ENCODE data around the gene SFT2D3.

The SFT2D3 gene

DNA sequence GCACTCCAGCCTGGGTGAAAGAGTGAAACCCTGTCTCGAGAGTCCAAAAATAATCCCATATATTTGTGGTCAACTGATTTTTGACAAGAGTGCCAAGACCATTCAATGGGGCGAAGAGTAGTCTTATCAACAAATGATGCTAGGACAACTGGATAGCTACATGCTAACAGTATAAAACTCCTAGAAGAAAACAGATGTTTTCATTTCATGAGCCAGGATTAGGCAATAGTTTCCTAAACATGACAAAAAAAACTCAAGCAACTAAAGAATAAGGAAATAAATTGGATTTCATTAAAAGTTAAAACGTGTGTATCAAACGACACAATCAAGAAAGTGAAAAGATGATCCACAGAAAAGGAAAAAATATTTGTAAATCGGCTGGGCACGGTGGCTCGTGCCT, 32.2 kb upstream of the SFT2D3 start:
- H3K36me3 ChIP-seq (ENCODE audit: insufficient read depth, low read length), result peaks cover 24% of the 10 kb centered on the region

GRCh38 chr2:127670055-127670956, 31.0 kb upstream of the SFT2D3 start:
- peak overlapping the region in 1 of 2 donors; percentile 95 for H3K4me3 ChIP-seq (ENCODE audit: low read depth in 1 of 2, low read length in 2 of 2)

More for the DNA sequence above, 32.2 kb upstream of the SFT2D3 start:
- H3K9me3 ChIP-seq (ENCODE audit: low read length), result no peaks in the 10 kb centered on the region
- peaks cover 52% of the 10 kb centered on the region for H3K4me1 ChIP-seq (ENCODE audit: insufficient read depth, low read length)
- no peak overlapping the region for H3K4me3 ChIP-seq (ENCODE audit: low read depth in 1 of 2, low read length in 2 of 2)
- no peak overlapping the region for H3K9ac ChIP-seq (ENCODE audit: low read length)
- H3K27ac ChIP-seq (ENCODE audit: low read depth, low read length), result peak overlapping the region; percentile 42
- no peaks in the 10 kb centered on the region for H3K27me3 ChIP-seq (ENCODE audit: control insufficient read depth in 1 of 2, insufficient read depth in 2 of 2, low read length in 2 of 2)

GRCh38 chr2:127670957-127671290, 30.4 kb upstream of the SFT2D3 start:
- H3K9ac ChIP-seq (ENCODE audit: low read length), result no peak overlapping the region
- no peaks in the 10 kb centered on the region for H3K9me3 ChIP-seq (ENCODE audit: low read length)
- peaks cover 47% of the 10 kb centered on the region for H3K4me1 ChIP-seq (ENCODE audit: insufficient read depth, low read length)
- peak overlapping the region; percentile 94 for H3K27ac ChIP-seq (ENCODE audit: low read depth, low read length)
- H3K4me3 ChIP-seq (ENCODE audit: low read depth in 1 of 2, low read length in 2 of 2), result peak overlapping the region; percentile 34 to 95
- no peaks in the 10 kb centered on the region for H3K27me3 ChIP-seq (ENCODE audit: control insufficient read depth in 1 of 2, insufficient read depth in 2 of 2, low read length in 2 of 2)
- peaks cover 24% of the 10 kb centered on the region for H3K36me3 ChIP-seq (ENCODE audit: insufficient read depth, low read length)

More at GRCh38 chr2:127670055-127670956, 31.0 kb upstream of the SFT2D3 start:
- H3K4me1 ChIP-seq (ENCODE audit: insufficient read depth, low read length), result peaks cover 50% of the 10 kb centered on the region
- no peak overlapping the region for H3K9ac ChIP-seq (ENCODE audit: low read length)
- no peaks in the 10 kb centered on the region for H3K27me3 ChIP-seq (ENCODE audit: control insufficient read depth in 1 of 2, insufficient read depth in 2 of 2, low read length in 2 of 2)
- H3K9me3 ChIP-seq (ENCODE audit: low read length), result no peaks in the 10 kb centered on the region
- H3K27ac ChIP-seq (ENCODE audit: low read depth, low read length), result peak overlapping the region; percentile 94
- peaks cover 24% of the 10 kb centered on the region for H3K36me3 ChIP-seq (ENCODE audit: insufficient read depth, low read length)

DNA sequence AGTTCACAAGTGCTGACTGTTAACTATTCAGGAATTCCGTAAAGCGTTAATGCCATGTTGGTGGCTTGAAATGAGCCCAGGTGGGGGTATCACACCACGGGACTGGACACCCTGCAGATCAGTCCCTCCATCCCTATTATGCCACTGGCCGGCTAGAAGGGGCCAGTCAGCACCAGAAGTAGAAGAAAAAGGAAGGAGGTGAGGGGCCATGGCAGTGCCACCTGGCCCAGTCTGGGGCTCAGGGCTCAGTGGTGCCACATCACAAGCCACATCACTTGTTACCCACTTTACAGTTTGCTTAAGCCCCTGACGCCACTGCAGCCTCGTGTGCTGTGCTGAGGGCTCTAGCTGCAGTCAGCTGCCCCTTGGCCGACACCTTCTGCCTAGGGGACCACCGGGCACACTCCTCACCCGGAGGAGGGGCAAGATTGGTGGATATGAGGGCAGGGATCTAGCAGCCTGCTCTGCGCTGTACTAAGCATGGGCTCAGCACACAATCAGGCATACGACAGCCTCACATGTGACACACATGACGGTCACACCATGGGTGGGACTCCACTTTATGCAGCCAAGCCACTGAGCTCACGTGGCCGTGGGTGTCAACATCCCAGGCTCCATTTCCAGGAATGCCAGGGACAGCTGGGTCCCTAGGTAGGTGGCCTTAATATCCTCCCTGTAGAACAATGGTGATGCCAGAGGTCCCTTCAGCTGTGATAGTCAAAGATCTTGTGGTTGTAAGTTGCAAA, 29.6 kb upstream of the SFT2D3 start:
- no peaks in the 10 kb centered on the region for H3K27me3 ChIP-seq (ENCODE audit: control insufficient read depth in 1 of 2, insufficient read depth in 2 of 2, low read length in 2 of 2)
- H3K4me1 ChIP-seq (ENCODE audit: insufficient read depth, low read length), result peaks cover 47% of the 10 kb centered on the region
- no peaks in the 10 kb centered on the region for H3K9me3 ChIP-seq (ENCODE audit: low read length)
- H3K27ac ChIP-seq (ENCODE audit: low read depth, low read length), result peak overlapping the region; percentile 94
- peak overlapping the region; percentile 100 for H3K9ac ChIP-seq (ENCODE audit: low read length)
- peaks cover 24% of the 10 kb centered on the region for H3K36me3 ChIP-seq (ENCODE audit: insufficient read depth, low read length)
- peak overlapping the region; percentile 88 to 95 for H3K4me3 ChIP-seq (ENCODE audit: low read depth in 1 of 2, low read length in 2 of 2)

- peaks cover 24% of the 10 kb centered on the region for H3K36me3 ChIP-seq (ENCODE audit: insufficient read depth, low read length)
- peak overlapping the region; percentile 100 for H3K9ac ChIP-seq (ENCODE audit: low read length)
- H3K4me3 ChIP-seq (ENCODE audit: low read depth in 1 of 2, low read length in 2 of 2), result peak overlapping the region; percentile 88 to 95
- H3K9me3 ChIP-seq (ENCODE audit: low read length), result no peaks in the 10 kb centered on the region
- no peaks in the 10 kb centered on the region for H3K27me3 ChIP-seq (ENCODE audit: control insufficient read depth in 1 of 2, insufficient read depth in 2 of 2, low read length in 2 of 2)
- H3K4me1 ChIP-seq (ENCODE audit: insufficient read depth, low read length), result peaks cover 49% of the 10 kb centered on the region
- H3K27ac ChIP-seq (ENCODE audit: low read depth, low read length), result peak overlapping the region; percentile 94
These were observed 28.7 kb upstream of the SFT2D3 start for GRCh38 chr2:127672341-127673224.

DNA sequence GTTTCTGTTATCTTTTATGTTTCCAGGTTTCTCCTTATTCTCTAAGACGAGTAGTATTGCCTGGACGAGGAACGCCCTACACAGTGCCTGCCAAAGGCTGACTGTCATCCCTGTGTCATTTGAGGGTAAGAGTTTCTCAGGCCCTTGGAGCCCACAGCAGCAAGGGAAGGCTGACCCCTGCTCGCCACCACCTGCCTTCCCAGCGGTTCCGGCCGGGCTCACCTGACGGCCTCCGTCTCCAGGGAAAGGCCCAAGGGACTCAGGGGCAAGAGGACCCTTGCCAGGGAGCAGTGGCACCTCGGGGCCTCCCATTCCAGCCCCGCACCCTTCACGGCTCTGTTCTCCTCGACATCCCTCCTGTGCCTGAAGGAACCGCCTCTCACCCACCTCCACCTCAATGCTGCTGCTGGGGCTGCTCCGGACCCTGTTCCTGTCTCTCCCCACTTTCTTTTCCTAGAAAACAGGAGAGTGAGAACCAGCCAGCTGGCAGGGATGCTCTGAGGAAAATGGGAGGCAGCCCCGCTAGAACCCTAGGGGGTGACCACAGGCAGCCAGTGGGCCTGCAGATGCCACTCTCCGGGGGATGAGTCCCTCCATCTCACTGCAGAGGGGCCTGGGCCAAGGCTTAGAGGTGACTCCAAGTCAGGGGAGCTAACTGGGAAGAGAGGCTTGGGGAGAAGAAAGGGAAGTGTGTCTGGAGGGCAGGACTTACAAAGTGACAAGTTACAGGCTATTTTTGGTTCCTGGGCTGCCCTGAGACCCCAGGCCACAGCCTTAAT, 27.8 kb upstream of the SFT2D3 start:
- H3K9ac ChIP-seq (ENCODE audit: low read length), result peak overlapping the region; percentile 100
- peaks cover 49% of the 10 kb centered on the region for H3K4me1 ChIP-seq (ENCODE audit: insufficient read depth, low read length)
- peak overlapping the region; percentile 88 to 95 for H3K4me3 ChIP-seq (ENCODE audit: low read depth in 1 of 2, low read length in 2 of 2)
- H3K36me3 ChIP-seq (ENCODE audit: insufficient read depth, low read length), result peaks cover 24% of the 10 kb centered on the region
- no peaks in the 10 kb centered on the region for H3K27me3 ChIP-seq (ENCODE audit: control insufficient read depth in 1 of 2, insufficient read depth in 2 of 2, low read length in 2 of 2)
- peak overlapping the region; percentile 94 for H3K27ac ChIP-seq (ENCODE audit: low read depth, low read length)
- H3K9me3 ChIP-seq (ENCODE audit: low read length), result no peaks in the 10 kb centered on the region

DNA sequence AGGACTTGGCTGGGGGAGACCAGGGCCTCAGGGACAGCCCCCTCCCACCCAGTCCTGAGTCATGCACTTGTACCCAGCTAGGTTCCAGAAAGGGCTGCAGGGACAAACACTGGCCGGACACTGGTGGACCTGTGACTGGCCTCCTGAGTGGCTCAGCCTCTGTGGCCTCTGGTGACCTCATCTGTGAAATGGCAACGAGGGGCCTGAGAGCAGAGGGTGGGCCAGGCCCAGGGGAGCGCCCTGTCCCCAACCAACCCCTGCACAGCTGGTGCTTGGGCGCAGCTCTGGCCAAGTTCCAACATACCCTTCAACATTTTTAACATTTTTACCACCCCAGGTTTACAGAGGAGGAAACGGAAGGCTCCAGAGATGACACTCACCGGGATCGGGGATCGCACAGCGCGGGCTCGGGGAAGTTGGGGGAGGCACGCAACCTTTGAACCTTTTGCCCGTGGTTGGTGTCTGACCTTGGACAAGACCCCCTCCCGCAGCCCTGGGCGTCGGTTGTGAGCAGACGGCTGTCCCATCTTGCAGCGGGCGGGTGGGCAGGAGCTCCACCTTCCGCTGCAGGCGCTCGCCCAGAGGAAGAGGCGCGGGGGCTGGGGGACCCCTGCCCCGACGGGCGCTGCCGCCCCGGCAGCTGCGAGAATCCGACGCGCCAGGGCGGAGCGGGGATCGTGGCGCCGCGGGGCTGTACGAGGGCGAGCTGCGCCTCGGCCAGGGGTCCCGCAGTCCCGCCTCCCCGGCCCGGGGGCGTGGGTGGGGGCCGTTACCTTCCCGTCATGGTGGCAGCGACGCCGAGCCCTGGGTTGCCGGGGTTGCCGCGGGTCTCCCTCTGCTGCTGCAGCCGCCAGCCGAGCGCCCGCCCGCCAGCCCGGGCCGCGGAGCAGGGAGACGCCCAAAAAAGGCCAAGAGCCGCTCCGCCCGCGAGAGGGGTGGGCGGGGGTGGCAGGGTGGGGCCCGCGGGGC, 26.8 kb upstream of the SFT2D3 start:
- peak overlapping the region; percentile 94 for H3K27ac ChIP-seq (ENCODE audit: low read depth, low read length)
- no peaks in the 10 kb centered on the region for H3K27me3 ChIP-seq (ENCODE audit: control insufficient read depth in 1 of 2, insufficient read depth in 2 of 2, low read length in 2 of 2)

GRCh38 chr2:127675331-127676261, 25.7 kb upstream of the SFT2D3 start, which contains the start of gene LIMS2:
TSS of gene LIMS2 (minus strand) at chr2:127675530. CDS start at chr2:127675024, 506 bp downstream.
- peak within 1 kb of the TSS; percentile 94 for H3K27ac ChIP-seq (ENCODE audit: low read depth, low read length)
- no peaks in the 10 kb centered on the region for H3K27me3 ChIP-seq (ENCODE audit: control insufficient read depth in 1 of 2, insufficient read depth in 2 of 2, low read length in 2 of 2)
- peaks cover 20% of the 10 kb centered on the region for H3K36me3 ChIP-seq (ENCODE audit: insufficient read depth, low read length)
- H3K4me3 ChIP-seq (ENCODE audit: low read depth in 1 of 2, low read length in 2 of 2), result peak within 1 kb of the TSS; percentile 88 to 95
- peaks cover 42% of the 10 kb centered on the region for H3K4me1 ChIP-seq (ENCODE audit: insufficient read depth, low read length)
- H3K9me3 ChIP-seq (ENCODE audit: low read length), result no peaks in the 10 kb centered on the region
- peak within 1 kb of the TSS; percentile 100 for H3K9ac ChIP-seq (ENCODE audit: low read length)

More for the DNA sequence above, 26.8 kb upstream of the SFT2D3 start:
- peak overlapping the region; percentile 88 to 95 for H3K4me3 ChIP-seq (ENCODE audit: low read depth in 1 of 2, low read length in 2 of 2)
- peaks cover 24% of the 10 kb centered on the region for H3K36me3 ChIP-seq (ENCODE audit: insufficient read depth, low read length)
- H3K9me3 ChIP-seq (ENCODE audit: low read length), result no peaks in the 10 kb centered on the region
- H3K9ac ChIP-seq (ENCODE audit: low read length), result peak overlapping the region; percentile 100
- H3K4me1 ChIP-seq (ENCODE audit: insufficient read depth, low read length), result peaks cover 46% of the 10 kb centered on the region

DNA sequence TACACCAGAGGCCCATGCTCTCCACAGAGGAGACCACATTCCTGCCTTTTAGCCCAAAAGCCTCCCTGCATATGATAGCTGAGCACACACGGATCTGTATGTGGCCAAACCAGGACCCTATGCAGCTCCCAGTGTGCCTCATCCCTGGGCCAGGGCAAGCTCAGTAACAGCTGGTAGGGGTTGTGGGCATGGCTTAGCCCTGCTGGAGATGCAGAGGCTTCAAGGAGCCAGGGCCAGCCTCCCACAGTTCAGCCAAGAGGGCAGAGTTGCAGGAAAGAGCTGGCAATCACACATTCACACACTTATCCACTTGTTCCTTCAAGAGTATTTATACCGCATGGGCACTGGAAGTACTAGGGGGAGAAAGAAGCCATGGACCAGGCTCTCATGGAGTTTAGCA, 24.4 kb upstream of the SFT2D3 start:
- Histone ChIP-seq H3K36me3 (ENCODE audit: insufficient read depth, low read length) (peaks cover 10% of the 10 kb centered on the region), H3K4me3 (ENCODE audit: low read depth in 1 of 2, low read length in 2 of 2) (peak overlapping the region in 1 of 2 donors; percentile 35), H3K4me1 (ENCODE audit: insufficient read depth, low read length) (peaks cover 42% of the 10 kb centered on the region), H3K27ac (ENCODE audit: low read depth, low read length) (peak overlapping the region; percentile 77), H3K27me3 (ENCODE audit: control insufficient read depth in 1 of 2, insufficient read depth in 2 of 2, low read length in 2 of 2) (no peaks in the 10 kb centered on the region), H3K9ac (ENCODE audit: low read length) (no peak overlapping the region), H3K9me3 (ENCODE audit: low read length) (no peaks in the 10 kb centered on the region)
